ENCODE measurements around the gene PAPPA2.

Gene PAPPA2

GRCh38 chr1:176643536-176643935 lies 180.6 kb downstream of the PAPPA2 start:
- Histone ChIP-seq H3K9ac (ENCODE audit: low read length) (no peak overlapping the region), H3K4me2 (ENCODE audit: low read depth, low read length) (no peak overlapping the region), H3K27ac (ENCODE audit: low read length) (no peak overlapping the region), H3K9me2 (replicated peaks; ENCODE audit: insufficient read depth, low read length) (no peaks in the 10 kb centered on the region), H3K27me3 (replicated peaks; ENCODE audit: insufficient read depth, low read length) (no peaks in the 10 kb centered on the region), H2AFZ (ENCODE audit: low read length) (no peak overlapping the region), H3K9me3 (replicated peaks; ENCODE audit: insufficient read depth, low read length) (no peaks in the 10 kb centered on the region), H3K4me1 (ENCODE audit: low read length) (no peaks in the 10 kb centered on the region), H4K20me1 (ENCODE audit: insufficient read depth, low read length) (no peaks in the 10 kb centered on the region), H3K36me3 (replicated peaks; ENCODE audit: insufficient read depth, low read length) (no peaks in the 10 kb centered on the region), H3K4me3 (ENCODE audit: low read length) (no peak overlapping the region), H3F3A (ENCODE audit: insufficient read depth, low read length) (no peaks in the 10 kb centered on the region), H3K79me2 (ENCODE audit: low read length) (no peaks in the 10 kb centered on the region)
- no peak for DNase-seq
- TF ChIP-seq, protein P1, sequence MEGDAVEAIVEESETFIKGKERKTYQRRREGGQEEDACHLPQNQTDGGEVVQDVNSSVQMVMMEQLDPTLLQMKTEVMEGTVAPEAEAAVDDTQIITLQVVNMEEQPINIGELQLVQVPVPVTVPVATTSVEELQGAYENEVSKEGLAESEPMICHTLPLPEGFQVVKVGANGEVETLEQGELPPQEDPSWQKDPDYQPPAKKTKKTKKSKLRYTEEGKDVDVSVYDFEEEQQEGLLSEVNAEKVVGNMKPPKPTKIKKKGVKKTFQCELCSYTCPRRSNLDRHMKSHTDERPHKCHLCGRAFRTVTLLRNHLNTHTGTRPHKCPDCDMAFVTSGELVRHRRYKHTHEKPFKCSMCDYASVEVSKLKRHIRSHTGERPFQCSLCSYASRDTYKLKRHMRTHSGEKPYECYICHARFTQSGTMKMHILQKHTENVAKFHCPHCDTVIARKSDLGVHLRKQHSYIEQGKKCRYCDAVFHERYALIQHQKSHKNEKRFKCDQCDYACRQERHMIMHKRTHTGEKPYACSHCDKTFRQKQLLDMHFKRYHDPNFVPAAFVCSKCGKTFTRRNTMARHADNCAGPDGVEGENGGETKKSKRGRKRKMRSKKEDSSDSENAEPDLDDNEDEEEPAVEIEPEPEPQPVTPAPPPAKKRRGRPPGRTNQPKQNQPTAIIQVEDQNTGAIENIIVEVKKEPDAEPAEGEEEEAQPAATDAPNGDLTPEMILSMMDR (IDR thresholded peaks at IDR 0.05; ENCODE audit: low read length) = no peak
- TF ChIP-seq EZH2 (optimal IDR thresholded peaks at IDR 0.05; ENCODE audit: low read depth, low read length) (no peak), EZH2phosphoT487 (IDR thresholded peaks at IDR 0.05; ENCODE audit: low read length) (no peak)

DNA sequence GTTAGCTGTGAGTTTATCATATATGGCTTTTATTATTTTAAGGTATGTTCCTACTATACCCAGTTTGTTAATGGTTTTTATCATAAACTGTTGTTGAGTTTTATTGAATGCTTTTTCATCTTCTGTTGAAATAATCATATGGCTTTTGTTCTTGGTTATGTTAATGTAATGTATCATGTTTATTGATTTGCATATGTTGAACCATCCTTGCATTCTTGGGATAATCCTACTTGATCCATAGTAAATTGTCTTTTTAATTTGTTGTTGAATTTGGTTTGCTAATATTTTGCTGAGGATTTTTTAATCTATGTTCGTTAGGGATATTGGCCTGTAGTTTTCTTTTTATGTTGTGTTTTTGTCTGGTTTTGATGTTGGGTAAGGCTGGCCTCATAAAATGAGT lies 185.6 kb downstream of the PAPPA2 start:
- Histone ChIP-seq H3K79me2 (ENCODE audit: low read length) (no peaks in the 10 kb centered on the region), H4K20me1 (ENCODE audit: insufficient read depth, low read length) (no peaks in the 10 kb centered on the region), H3K4me3 (ENCODE audit: low read length) (no peak overlapping the region), H3K36me3 (replicated peaks; ENCODE audit: insufficient read depth, low read length) (no peaks in the 10 kb centered on the region), H3F3A (ENCODE audit: insufficient read depth, low read length) (no peaks in the 10 kb centered on the region), H3K27ac (ENCODE audit: low read length) (no peak overlapping the region), H3K4me1 (ENCODE audit: low read length) (no peaks in the 10 kb centered on the region), H2AFZ (ENCODE audit: low read length) (no peak overlapping the region), H3K9me3 (replicated peaks; ENCODE audit: insufficient read depth, low read length) (no peaks in the 10 kb centered on the region), H3K4me2 (ENCODE audit: low read depth, low read length) (no peak overlapping the region), H3K27me3 (replicated peaks; ENCODE audit: insufficient read depth, low read length) (no peaks in the 10 kb centered on the region), H3K9ac (ENCODE audit: low read length) (no peak overlapping the region), H3K9me2 (replicated peaks; ENCODE audit: insufficient read depth, low read length) (no peaks in the 10 kb centered on the region)
- no peak for TF ChIP-seq EZH2phosphoT487 (IDR thresholded peaks at IDR 0.05; ENCODE audit: low read length)
- TF ChIP-seq, protein P1 (IDR thresholded peaks at IDR 0.05; ENCODE audit: low read length) = no peak
- TF ChIP-seq EZH2 (optimal IDR thresholded peaks at IDR 0.05; ENCODE audit: low read depth, low read length) = no peak
- no peak for DNase-seq

DNA sequence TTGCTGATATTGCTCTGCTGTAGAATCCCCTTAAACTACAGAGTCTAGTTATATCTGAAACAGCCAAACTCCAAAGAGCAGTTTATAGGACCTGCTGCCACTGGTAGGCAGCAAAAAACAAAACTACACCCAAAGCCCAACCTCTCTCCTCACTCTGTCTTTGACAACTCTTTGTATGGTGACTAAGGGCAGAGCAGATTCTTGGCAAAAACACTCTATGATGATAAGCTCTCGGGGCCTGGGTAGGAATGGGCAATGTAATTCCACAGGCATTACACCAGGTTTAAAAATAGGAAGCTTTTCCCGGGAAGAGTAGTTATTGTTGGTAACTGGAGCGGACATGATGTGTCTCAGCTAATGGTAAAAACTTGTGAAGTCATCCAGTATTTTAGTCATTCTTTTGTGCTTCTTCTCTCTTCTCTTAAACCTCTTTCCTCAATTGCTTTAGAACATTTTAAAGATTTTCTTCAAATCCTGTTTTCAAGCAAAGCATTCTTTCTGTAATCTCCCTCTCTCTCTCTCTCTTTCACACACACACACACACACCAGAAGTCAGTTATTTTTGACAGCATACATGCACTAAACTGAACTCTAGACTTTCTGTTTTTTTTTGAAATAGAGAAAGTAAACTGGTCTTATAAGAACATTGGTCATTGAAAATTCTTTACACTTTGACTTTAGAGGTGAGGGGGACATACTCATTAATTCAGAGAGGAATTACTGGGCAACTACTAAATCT lies 193.5 kb downstream of the PAPPA2 start:
- no peak overlapping the region for H3K27ac ChIP-seq (ENCODE audit: low read length)
- no peaks in the 10 kb centered on the region for H4K20me1 ChIP-seq (ENCODE audit: insufficient read depth, low read length)
- H3K79me2 ChIP-seq (ENCODE audit: low read length) = no peaks in the 10 kb centered on the region
- no peak for DNase-seq
- no peaks in the 10 kb centered on the region for H3F3A ChIP-seq (ENCODE audit: insufficient read depth, low read length)
- TF ChIP-seq, protein P1 (IDR thresholded peaks at IDR 0.05; ENCODE audit: low read length) = no peak
- TF ChIP-seq EZH2phosphoT487 (IDR thresholded peaks at IDR 0.05; ENCODE audit: low read length) (no peak), EZH2 (optimal IDR thresholded peaks at IDR 0.05; ENCODE audit: low read depth, low read length) (no peak)
- H3K4me2 ChIP-seq (ENCODE audit: low read depth, low read length) = no peak overlapping the region
- no peaks in the 10 kb centered on the region for H3K27me3 ChIP-seq (replicated peaks; ENCODE audit: insufficient read depth, low read length)
- no peaks in the 10 kb centered on the region for H3K9me3 ChIP-seq (replicated peaks; ENCODE audit: insufficient read depth, low read length)
- no peak overlapping the region for H3K4me3 ChIP-seq (ENCODE audit: low read length)
- H3K9me2 ChIP-seq (replicated peaks; ENCODE audit: insufficient read depth, low read length) = no peaks in the 10 kb centered on the region
- H3K36me3 ChIP-seq (replicated peaks; ENCODE audit: insufficient read depth, low read length) = no peaks in the 10 kb centered on the region
- no peak overlapping the region for H2AFZ ChIP-seq (ENCODE audit: low read length)
- H3K9ac ChIP-seq (ENCODE audit: low read length) = no peak overlapping the region
- H3K4me1 ChIP-seq (ENCODE audit: low read length) = no peaks in the 10 kb centered on the region

Measured in MM.1S (cell line).